ENCODE data around the gene CCNQ.

The CCNQ gene

GRCh38 chrX:153637121-153638040 lies 38.4 kb upstream of the CCNQ start:
- no peak for DNase-seq (ENCODE audit: low read depth)

GRCh38 chrX:153636716-153637115 lies 37.8 kb upstream of the CCNQ start:
- no peak for DNase-seq (ENCODE audit: low read depth)

- no peak for DNase-seq (ENCODE audit: low read depth)
Measured at GRCh38 chrX:153635788-153636668, 37.1 kb upstream of the CCNQ start.

GRCh38 chrX:153635388-153635787 lies 36.4 kb upstream of the CCNQ start:
- DNase-seq (ENCODE audit: low read depth), result no peak

- no peak for DNase-seq (ENCODE audit: low read depth)
Measured at GRCh38 chrX:153634832-153635231, 35.9 kb upstream of the CCNQ start.

- no peak for DNase-seq (ENCODE audit: low read depth)
Measured at GRCh38 chrX:153634236-153634635, 35.3 kb upstream of the CCNQ start.

GRCh38 chrX:153633607-153634180 lies 34.8 kb upstream of the CCNQ start:
- DNase-seq (ENCODE audit: low read depth), result no peak

GRCh38 chrX:153633048-153633447 lies 34.1 kb upstream of the CCNQ start:
- DNase-seq (ENCODE audit: low read depth), result no peak

GRCh38 chrX:153632595-153632946 lies 33.6 kb upstream of the CCNQ start:
- DNase-seq (ENCODE audit: low read depth), result no peak

GRCh38 chrX:153631907-153632594 lies 33.1 kb upstream of the CCNQ start:
- no peak for DNase-seq (ENCODE audit: low read depth)

GRCh38 chrX:153631346-153631745 lies 32.4 kb upstream of the CCNQ start:
- DNase-seq (ENCODE audit: low read depth), result no peak

- DNase-seq (ENCODE audit: low read depth), result no peak
Measured at GRCh38 chrX:153628665-153629064, 29.7 kb upstream of the CCNQ start.

GRCh38 chrX:153628129-153628528 lies 29.2 kb upstream of the CCNQ start:
- DNase-seq (ENCODE audit: low read depth), result no peak

GRCh38 chrX:153627675-153628111 lies 28.8 kb upstream of the CCNQ start:
- DNase-seq (ENCODE audit: low read depth), result no peak

GRCh38 chrX:153626863-153627674 lies 28.1 kb upstream of the CCNQ start:
- no peak for DNase-seq (ENCODE audit: low read depth)

GRCh38 chrX:153626025-153626633 lies 27.2 kb upstream of the CCNQ start:
- DNase-seq (ENCODE audit: low read depth), result no peak

- no peak for DNase-seq (ENCODE audit: low read depth)
Measured at GRCh38 chrX:153625271-153626024, 26.5 kb upstream of the CCNQ start.

- DNase-seq (ENCODE audit: low read depth), result no peak
Measured at GRCh38 chrX:153624196-153625091, 25.5 kb upstream of the CCNQ start.
